HL-60 (cell line): ENCODE data around the gene TUBB8.
A peak's percentile ranks its signal among the peaks of the same experiment; 100 is the strongest.
"Not testable (repeated sequence)": the region's sequence is repeated elsewhere in the genome, so short reads cannot be mapped to it uniquely, and the experiment has no call there.

Source experiments
- DNase-seq, 2 experiments: peaks; one replicate each; pipeline ENCODE4 v3.0.0-alpha.2; 2010 to 2020; ENCODE audit warnings: low read depth in 1 of 2, low spot score in 1 of 2
- H3K27ac ChIP-seq: fragments of 250-450 bp; sonication (Bioruptor Pico); replicated peaks from 2 replicates; pipeline ENCODE4 v1.5.1; 2020; ENCODE audit warnings: mild to moderate bottlenecking, moderate library complexity
- H3K27me3 ChIP-seq: fragments of 250-450 bp; sonication (Bioruptor Pico); 2 replicates; pipeline ENCODE4 v1.5.1; 2021; ENCODE audit warnings: mild to moderate bottlenecking, moderate library complexity; ENCODE audit not compliant: insufficient read depth, poor library complexity, severe bottlenecking
- H3K4me3 ChIP-seq: replicated peaks from 2 replicates; pipeline ENCODE4 v1.5.1; 2011; ENCODE audit warnings: mild to moderate bottlenecking, control low read depth, low read length; ENCODE audit not compliant: insufficient read depth

Gene TUBB8

DNA sequence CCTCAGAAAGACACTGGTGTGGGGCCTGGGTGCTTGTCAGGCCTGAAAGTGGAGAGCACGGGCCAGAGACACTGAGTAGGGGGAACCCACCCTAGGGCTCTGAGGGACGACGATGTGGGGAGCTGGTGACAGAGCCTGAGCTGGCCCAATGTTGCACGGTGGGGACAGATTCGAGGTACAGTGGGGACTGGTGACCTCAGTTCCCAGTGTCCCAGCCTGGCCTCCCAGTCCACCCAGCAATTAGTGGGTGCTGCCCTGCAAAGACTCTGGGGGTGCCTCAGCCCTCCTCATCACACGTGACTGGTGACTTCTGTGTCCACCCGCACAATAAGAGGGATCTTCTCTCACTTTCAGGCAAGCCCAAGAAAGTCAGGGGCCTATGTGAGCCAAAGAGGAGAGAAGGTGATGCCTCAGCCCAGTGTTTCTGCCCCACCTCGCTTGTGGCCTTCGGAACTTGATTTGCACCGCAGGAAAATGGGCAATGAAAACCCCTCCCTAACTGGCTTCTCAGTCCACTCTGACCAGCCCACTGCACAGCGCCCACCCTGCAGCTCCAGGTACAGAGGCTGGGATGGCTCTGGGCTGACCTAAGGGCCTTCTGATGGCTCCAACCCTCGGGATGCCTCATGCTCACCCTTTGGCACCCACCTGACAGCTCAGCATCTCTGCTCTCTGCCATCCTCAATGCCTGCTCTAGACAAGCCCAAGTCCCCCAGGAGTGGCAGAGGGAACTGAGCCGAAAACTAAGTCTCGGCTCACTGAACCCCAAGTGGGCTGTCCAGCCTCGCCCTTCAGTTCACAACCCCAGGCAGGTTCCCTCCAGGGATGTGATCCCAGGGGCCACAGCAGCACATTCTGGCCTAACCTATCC lies 36.4 kb downstream of the TUBB8 start:
- H3K27ac ChIP-seq, H3K4me3 ChIP-seq, DNase-seq, H3K27me3 ChIP-seq: not testable (repeated sequence)

GRCh38 chr10:11260-11659 lies 37.8 kb downstream of the TUBB8 start:
- not testable (repeated sequence) for H3K4me3 ChIP-seq, DNase-seq, H3K27ac ChIP-seq, H3K27me3 ChIP-seq

DNA sequence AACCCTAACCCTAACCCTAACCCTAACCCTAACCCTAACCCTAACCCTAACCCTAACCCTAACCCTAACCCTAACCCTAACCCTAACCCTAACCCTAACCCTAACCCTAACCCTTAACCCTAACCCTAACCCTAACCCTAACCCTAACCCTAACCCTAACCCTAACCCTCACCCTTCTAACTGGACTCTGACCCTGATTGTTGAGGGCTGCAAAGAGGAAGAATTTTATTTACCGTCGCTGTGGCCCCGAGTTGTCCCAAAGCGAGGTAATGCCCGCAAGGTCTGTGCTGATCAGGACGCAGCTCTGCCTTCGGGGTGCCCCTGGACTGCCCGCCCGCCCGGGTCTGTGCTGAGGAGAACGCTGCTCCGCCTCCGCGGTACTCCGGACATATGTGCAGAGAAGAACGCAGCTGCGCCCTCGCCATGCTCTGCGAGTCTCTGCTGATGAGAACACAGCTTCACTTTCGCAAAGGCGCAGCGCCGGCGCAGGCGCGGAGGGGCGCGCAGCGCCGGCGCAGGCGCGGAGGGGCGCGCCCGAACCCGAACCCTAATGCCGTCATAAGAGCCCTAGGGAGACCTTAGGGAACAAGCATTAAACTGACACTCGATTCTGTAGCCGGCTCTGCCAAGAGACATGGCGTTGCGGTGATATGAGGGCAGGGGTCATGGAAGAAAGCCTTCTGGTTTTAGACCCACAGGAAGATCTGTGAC lies 38.7 kb downstream of the TUBB8 start:
- H3K27ac ChIP-seq, H3K27me3 ChIP-seq, H3K4me3 ChIP-seq: not testable (repeated sequence)
- peak in 1 of 2 experiments; percentile 20 for DNase-seq
